HG03097 (cell line): ENCODE measurements around the gene MAFG.
"Not testable (repeated sequence)": the region's sequence is repeated elsewhere in the genome, so short reads cannot be mapped to it uniquely, and the experiment has no call there.

Source experiments
- ATAC-seq: cut with Tn5 transposase; IDR thresholded peaks from one replicate; pipeline ENCODE4 v1.9.1; 2021; ENCODE audit not compliant: unreplicated experiment, low FRiP score

MAFG gene

DNA sequence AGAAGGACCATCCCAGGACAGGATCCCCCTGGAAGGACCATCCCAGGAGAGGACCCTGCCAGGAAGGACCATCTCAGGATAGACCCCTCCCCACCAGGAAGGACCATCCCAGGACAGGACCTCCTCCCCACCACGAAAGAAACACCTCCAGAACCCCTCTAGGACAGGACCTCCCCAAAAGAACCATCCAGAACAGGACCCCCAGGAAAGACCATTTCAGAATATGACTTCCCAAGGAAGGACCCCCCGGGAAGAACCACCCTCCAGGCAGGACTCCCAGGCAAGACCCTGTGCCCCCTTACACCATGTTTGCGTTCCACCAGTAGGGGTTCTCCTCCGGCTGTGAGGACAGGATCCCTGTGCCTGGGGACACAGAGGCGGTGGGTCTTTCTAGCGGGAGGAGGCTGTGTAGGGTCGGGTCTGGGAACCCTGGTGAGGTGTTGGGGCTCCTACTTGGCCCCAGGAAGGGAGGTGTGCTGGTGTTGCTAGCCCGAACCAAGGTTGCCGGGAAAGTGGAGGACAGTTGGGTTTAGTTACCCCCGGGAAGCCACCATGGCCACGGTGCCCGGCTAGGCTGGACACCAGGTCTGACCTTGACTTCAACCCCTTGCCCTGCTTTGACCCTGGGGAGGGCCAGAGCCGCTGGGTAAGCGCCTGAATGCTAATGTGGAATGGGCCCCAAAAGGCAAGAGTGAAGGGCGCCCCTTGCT lies 31.3 kb upstream of the MAFG start:
- ATAC-seq: no peak

DNA sequence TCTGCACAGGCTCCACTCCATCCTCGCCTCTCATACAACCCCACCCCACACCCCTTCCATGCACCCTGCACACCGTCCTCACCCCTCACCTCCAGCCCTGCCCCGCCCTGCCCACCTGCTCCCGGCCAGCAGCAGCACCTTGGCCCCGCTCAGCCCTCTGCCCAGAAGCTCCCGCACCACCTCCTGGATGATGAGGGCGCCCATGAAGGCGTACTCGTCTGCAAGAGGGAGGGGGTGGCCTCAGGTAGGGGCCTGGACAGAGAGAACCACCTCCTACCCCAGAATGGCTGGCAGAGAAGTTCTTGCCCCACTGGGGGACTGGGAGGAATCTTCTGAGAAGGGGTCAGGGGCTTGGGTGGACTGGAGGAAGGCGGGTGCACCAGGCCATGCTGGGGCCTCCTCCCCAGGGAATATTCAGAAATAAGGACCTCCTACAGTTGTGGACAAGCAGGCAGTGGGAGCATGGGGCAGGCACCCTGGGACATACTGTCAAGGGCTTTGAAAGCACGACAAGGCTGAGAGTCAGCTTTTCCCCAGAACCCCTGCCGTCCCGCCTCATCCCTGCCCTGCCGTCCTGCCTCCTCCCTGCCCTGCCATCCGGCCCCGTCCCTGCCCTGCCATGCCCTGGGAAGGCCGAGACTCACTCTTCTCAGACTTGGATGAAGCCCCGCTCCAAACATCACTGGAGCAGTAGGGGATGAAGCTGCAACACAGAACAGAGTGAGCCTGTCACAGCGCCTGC lies 30.3 kb upstream of the MAFG start:
- ATAC-seq: no peak

DNA sequence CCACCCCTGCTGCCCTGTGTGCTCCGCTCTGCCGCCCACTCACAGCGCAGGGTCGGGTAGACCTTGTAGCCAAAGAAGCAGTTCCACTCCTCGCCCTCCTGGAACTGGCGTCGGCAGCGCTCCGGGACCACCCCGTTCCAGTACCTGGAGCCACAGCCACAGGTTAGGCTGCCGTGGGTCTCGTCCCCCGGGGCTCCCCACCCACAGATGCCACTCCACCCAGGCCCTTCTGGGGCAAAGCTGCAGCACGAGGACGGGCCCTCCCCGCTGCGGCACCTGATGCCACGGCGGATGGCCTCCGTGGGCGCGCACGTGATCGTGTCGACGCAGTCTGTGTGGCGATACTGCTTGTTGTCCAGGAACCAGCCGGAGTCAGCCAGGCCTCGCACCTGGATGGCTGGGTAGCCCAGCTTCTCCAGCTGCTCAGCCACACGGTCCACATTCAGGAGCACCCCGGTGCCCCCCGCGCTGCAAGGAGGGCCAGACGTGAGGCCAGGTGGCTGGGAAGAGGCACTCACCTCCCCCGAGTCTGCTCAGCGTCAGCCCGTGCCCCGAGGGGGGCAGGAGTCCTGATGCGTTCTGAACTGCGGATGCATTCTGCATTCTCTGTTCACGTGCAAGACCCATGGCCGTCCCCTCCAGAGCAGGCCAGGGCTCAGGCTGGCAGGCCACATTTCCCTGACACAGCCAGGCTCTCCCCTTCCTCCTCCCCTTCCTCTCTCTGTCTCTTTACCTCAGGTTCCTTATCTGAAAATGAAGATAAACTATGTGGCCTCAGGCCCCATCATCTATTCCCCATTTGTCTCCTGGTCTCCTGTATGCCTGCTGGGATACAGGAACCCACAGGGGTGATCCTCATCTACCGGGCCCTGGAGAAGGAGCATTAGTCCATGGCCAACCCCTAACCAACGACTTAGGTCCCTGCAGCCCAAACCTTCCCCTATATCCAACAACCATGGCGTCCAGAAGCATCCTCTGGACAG lies 29.4 kb upstream of the MAFG start:
- ATAC-seq: no peak

DNA sequence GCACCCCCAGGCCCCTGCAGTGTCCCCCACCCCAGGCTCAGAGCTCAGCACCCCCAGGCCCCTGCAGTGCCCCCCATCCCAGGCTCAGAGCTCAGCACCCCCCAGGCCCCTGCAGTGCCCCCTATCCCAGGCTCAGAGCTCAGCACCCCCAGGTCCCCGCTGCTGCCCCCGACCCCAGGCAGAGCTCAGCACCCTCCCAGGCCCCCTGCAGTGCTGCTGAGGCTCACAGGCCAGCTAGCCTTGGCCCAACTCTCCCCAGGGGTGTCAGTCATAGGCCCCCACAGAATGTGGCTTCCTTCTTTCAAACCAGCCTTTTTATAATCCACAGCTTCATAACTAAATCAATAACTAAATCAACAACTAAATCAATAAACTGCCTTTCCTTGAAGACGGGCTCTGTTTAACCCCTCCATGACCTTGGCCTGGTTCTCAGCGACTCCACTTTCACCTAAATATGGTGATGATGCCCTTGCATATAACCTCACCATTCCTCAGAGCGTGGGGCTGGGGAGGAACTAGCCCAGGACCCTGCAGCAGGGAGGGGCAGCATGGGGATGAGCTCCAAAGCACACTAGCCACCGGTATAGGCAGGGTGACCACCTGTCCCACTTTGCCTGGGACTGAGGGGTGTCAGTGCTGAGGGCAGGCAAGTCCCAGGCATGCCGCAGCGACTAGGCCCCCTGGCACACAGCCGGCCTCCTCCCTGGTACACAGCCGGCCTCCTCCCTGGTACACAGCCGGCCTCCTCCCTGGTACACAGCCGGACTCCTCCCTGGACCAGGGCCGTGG lies 28.4 kb upstream of the MAFG start:
- no peak for ATAC-seq

DNA sequence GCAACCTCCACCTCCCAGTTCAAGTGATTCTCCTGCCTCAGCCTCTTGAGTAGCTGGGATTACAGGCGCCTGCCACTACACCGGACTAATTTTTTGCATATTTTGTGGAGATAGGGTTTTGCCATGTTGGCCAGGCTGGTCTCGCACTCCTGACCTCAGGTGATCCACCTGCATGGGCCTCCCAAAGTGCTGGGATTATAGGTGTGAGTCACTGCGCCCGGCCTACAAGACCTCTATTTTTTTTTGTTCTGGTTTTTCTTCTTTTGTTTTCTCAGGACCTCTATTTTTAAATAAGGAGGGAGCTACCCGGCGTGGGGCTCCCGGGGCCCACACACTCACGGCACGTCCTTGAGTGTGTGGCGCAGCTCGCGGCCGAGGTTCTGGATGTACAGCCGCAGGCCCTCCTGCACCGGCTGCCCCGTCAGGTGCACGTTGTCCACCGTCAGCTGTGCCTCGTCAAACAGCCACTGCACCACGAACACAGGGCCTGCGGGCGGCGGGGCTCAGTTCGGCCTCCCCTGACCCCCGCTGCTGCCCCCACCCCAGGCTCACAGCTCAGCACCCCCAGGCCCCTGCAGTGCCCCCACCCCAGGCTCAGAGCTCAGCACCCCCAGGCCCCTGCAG lies 27.6 kb upstream of the MAFG start:
- no peak for ATAC-seq

DNA sequence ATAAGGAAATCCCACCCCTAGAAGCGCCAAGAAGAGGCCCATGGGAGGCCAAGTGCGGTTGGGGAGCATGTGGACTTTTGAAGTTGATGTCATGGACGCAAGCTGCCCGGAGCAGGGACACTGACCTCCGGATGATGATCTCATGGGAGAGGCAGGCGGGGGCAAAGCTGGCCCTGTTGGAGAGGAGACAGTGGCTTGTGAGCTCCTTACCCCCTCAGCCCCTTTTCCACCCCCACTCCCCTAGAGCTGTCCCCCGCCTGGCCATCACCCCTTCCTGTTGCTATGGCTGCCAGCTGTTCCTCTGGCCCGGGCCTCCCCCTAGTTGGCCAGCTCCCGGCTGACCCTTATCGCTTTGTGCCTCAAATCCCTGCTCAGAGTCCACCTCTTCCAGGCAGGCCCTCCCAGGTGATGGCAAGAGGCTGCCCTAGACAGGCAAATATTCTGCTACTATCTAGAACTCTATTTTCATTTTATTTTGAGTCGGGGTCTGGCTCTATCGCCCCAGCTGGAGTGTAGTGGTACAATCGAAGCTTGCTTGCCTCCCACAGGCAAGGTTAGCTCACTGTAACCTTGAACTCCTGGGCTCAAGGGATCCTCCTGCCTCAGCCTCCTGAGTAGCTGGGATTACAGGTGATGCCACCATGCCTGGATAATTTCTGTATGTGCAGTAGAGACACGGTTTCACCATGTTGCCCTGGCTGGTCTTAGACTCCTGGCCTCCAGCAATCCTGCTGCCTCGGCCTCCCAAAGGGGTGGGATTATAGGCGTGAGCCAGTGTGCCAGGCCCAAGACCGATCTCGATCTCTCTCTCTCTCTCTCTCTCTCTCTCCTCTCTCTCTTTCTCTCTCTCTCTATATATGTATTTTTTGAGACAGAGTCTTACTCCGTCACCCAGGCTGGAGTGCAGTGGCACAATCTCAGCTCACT lies 26.9 kb upstream of the MAFG start:
- no peak for ATAC-seq

DNA sequence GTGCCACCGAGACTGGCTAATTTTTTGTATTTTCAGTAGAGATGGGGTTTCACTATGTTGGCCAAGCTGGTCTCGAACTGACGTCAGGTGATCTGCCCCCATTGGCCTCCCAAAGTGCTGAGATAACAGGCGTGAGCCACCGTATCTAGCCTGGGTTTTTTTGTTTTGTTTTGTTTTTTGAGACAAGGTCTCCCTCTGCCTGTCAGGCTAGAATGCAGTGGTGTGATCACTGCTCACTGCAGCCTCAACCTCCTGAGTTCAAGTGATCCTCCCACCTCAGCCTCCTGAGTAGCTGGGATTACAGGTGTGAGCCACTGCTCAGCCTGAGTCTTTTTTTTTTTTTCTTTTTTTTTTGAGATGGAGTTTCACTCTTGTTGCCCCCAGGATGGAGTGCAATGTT lies 25.9 kb upstream of the MAFG start:
- not testable (repeated sequence) for ATAC-seq

DNA sequence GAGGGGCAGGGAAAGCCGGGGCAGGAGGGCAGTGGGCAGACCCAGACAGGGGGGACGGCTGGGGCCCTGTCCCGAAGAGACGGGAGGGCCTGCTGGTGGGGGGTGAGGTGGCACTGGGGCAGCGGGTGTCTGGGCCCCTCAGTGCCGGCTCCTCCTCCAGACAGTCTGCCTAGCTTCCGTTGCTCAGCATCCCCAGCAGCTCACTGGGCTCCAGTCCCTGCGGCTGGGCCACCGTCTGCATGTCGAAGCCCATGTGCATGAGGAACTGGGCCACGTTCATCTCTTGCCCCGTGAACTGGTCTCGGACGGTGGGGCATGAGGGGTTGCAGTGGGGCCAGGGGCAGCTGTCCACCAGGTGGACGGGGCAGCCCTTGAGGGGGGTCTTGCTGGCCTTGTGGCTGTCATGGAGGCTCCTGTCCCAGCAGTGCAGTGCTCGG lies 25.3 kb upstream of the MAFG start:
- no peak for ATAC-seq

DNA sequence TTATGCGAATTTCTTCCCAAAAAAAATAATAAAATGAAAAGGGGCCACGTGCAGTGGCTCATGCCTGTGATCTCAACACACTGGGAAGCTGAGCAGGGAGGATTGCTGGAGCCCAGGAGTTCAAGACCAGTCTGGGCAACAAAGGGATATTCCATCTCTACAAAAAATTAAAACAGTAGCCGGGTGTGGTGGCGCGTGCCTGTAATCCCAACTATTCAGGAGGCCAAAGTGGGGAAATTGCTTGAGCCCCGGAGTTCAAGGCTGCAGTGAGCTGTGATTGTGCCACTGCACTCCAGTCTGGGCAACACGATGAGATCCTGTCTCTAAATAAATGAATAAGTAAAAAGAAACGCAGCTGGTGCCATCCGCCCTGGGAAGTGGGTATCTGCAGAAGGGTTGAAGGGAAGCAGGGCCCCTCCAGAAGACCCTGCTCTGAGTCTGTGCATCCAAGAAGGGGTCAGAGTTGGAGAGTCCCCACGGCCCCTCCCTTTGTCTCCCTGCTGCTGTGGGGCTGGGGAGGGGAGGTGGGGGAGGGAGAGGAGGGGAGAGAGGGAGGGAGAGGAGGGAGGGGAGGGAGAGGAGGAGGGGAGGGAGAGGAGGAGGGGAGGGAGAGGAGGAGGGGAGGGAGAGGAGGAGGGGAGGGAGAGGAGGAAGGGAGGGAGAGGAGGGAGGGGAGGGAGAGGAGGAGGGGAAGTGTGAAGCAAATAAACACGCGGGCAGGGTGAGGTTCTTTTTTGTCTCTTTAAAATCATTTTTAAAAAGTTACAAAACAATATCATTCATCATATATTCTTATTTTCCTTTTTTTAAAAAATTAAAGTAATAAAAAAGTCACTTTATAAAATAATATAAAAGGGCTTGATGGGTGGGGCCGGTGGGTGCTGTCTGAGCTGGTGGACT lies 24.5 kb upstream of the MAFG start:
- no peak for ATAC-seq

DNA sequence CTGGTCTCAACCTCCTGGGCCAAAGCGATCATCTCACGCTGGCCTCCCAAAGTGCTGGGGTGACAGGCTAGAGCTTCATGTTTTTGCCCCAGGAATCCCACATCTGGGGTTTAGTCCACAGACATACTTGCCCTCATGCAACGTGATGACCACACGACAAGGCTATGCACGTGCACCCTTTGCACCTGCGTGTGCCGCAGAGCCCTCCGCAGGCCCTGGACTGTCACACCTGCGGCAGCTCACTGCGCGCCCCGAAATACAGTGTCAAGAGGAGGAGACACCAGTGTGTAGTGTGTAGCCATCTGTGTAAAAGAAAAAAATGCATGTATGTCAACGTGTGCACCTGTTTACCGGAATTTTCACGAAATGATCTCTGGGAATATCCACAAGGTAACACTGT lies 23.0 kb upstream of the MAFG start:
- no peak for ATAC-seq

DNA sequence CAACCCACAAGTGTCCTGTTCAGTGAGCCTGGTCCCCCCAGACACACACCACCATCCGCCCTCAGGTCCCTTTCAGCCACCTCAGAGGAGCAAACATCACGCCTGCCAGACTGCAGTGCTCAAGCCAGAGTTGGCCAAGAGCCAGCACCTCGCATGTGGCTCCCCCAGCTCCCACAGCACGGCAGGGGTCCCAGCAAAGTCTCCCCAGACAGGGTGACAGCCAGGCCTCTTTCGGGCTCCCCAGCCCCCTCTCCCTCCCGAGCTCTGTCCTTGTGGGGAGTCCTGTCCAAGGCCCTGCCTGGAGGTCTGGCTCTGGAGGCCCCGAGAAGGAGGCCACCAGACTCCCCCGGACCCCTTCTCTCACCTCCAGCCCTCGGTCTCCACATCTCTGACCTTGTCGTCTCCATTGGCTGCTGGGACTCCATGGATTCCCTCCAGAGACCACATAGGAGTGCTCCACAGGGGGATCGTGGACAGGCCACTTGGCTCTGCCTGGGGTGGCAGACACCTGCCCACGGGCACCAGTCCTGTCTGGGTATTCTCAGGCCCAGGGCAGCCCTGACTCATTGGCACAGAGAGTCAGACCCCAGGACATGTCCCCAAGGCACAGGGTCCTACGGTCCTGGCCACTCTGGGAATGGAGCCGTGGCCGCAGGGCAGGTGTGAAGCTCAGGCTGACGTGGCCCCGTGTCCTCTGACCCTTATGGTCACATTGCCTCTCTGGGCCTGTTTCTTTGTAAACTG lies 21.3 kb upstream of the MAFG start:
- ATAC-seq: no peak

DNA sequence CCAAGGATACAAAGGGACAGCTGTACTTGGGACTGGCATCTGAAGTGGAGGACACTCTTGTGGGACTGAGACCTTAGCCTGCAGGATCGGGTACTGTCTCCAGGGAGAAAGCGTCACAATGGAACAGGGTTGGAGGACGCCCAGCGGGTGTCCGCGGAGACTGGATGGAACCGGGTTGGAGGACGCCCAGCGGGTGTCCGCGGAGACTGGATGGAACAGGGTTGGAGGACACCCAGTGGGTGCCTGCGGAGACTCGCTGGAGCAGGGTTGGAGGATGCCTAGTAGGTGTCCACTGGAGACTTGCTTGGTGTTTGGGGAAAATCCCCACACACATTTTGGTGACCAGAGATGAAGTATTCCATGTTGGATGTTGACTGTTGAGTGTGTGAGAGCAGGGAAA lies 19.7 kb upstream of the MAFG start, which contains the start of gene MYADML2:
TSS of gene MYADML2 (minus strand) at position 45 of the 400 bp plus-strand sequence. CDS start 5,492 bp downstream, outside the sequence.
- ATAC-seq: no peak

DNA sequence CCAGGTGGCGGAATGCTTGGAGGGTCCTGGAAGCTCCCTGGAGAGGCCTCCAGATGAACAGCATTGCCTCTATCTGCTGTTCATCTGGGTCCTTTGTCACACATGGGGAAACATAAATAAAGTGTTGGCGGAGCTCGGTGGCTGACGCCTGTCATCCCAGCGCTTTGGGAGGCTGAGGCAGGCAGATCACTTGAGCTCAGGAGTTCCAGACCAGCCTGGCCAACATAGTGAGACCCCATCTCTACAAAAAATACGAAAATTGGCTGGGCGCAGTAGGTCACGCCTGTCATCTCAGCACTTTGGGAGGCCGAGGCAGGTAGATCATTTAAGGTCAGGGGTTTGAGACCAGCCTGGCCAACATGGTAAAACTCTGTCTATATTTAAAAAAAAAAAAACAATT lies 17.3 kb upstream of the MAFG start:
- ATAC-seq: no peak

DNA sequence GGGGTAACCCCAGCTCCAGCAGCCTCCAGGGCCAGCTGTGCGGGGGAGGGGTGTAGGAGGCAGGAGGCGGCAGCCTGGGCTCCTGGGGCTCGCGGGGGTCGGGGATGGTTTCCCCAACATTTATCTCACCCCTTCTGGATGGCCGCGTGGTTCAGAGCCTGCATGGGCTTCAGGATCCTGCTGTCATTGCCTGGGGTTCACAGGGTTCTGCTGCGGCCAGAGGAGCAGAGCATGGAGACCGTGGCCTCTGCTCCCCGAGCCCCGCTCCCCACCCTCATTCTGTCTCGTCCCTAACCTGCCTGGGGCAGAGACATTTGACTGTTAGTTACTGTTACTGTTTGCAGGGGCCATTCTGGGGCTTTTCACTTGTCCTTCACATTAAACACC lies 14.6 kb upstream of the MAFG start:
- no peak for ATAC-seq

DNA sequence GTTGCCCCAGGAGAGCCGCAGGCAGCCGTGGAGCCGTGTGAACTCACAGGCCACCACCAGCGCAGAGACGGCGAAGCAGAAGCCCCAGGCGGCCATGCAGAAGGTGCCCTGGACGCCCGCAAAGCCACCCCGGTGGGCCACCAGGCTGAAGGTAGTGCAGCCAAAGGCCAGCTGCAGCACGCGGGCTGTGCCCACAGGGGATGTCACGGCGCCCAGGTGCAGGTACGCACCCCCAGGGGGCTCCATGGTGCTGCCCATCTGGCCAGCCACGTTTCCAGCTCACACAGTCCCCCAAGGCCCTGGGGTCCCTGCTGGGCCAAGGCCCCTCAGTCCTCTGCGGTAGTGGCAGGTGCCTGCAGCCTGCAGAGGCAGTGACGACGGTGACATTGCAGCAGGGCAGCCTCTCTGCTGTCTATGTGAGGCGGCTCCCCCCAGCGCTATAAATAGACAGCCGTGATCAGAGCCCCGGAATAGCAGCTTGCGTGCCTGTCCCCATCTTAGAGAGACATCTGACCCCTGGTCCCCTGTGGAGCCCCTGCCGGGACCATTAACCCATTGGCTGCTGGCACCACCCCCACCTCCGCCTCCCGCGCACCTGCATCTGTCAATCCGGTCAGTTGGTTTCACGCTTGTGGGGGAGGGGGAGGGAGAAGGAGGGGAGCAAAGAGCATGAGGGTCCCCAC lies 14.1 kb upstream of the MAFG start:
- ATAC-seq: no peak
